Measurements from ENCODE around the gene LINC00237. TPM values are rescaled to one million over a fixed set of nuclear protein-coding genes. Genes with fewer than 3 reads are reported as not detected.

LINC00237 gene
- total RNA-seq, 2 donors from 2014 or later = 2.0 TPM; not detected in 1

DNA sequence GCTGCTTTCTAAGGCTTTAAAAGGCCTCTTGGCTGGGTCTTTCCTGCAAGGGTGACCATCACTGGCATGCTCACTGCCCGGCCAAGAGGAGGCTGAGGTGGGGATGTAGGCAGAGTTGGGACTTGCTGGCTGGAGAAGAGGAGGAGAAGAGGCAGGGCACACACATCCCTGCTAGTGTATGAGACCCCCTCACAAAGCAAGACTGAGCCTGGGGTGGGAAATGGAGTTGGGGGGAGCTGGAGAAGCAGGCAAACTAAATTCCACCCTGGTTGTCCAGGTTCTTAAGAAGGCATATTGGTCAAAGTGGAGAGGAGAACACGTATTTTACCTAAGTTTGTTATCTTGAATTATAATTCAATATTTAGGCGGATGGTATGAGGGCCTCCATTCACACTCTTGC, 18.0 kb upstream of the LINC00237 start:
- Histone ChIP-seq H3K27ac (ENCODE audit: low read depth, low read length) (no peak overlapping the region), H3K9ac (ENCODE audit: extremely low read depth, low read length, poor library complexity, severe bottlenecking) (no peak overlapping the region), H3K36me3 (ENCODE audit: control insufficient read depth, insufficient read depth, low read length) (no peaks in the 10 kb centered on the region), H3K4me1 (ENCODE audit: control insufficient read depth, insufficient read depth, low read length) (no peaks in the 10 kb centered on the region), H3K27me3 (ENCODE audit: control insufficient read depth, insufficient read depth, low read length, poor library complexity, severe bottlenecking) (no peaks in the 10 kb centered on the region), H3K9me3 (ENCODE audit: control insufficient read depth, low read length) (no peaks in the 10 kb centered on the region), H3K4me3 (ENCODE audit: low read length) (no peak overlapping the region)
- Mint-ChIP-seq H3K9me3 (peaks cover 3% of the 10 kb centered on the region), H3K36me3 (ENCODE audit: low read depth) (no peaks in the 10 kb centered on the region), H3K27me3 (ENCODE audit: insufficient read depth) (no peaks in the 10 kb centered on the region), H3K27ac (no peak overlapping the region), H3K4me1 (peaks cover 23% of the 10 kb centered on the region), H3K4me3 (no peak overlapping the region)
- 88% methylated on average over 3 of the region's 3 CpGs; no CpG with 5 or more reads in 1 of the 2 experiments for WGBS, 2 experiments (ENCODE audit: insufficient coverage in 1 of 2, insufficient read length in 1 of 2)
- TF ChIP-seq, protein P1, sequence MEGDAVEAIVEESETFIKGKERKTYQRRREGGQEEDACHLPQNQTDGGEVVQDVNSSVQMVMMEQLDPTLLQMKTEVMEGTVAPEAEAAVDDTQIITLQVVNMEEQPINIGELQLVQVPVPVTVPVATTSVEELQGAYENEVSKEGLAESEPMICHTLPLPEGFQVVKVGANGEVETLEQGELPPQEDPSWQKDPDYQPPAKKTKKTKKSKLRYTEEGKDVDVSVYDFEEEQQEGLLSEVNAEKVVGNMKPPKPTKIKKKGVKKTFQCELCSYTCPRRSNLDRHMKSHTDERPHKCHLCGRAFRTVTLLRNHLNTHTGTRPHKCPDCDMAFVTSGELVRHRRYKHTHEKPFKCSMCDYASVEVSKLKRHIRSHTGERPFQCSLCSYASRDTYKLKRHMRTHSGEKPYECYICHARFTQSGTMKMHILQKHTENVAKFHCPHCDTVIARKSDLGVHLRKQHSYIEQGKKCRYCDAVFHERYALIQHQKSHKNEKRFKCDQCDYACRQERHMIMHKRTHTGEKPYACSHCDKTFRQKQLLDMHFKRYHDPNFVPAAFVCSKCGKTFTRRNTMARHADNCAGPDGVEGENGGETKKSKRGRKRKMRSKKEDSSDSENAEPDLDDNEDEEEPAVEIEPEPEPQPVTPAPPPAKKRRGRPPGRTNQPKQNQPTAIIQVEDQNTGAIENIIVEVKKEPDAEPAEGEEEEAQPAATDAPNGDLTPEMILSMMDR (conservative IDR thresholded peaks at IDR 0.05) = no peak
- no peak for DNase-seq

DNA sequence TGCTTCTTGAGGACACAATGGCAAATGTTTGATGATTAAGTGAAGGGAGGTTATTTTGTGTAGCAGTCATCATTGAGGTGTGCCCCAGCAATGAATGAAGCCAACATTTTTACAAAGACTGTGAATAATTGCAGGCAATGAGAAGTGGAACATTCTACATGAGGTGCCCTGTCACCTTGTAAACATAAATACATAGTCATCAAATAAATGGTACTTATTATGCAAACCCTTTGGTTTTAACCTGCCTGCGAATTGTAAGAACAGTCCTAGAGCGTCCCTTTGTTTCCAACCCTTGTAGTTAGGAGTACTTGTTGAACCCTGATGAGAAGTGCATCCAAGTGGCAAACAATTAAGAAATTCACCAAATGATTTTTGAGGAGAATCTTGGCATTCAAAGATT, 12.6 kb upstream of the LINC00237 start:
- no peak overlapping the region for H3K27ac ChIP-seq (ENCODE audit: low read depth, low read length)
- H3K9ac ChIP-seq (ENCODE audit: extremely low read depth, low read length, poor library complexity, severe bottlenecking) = no peak overlapping the region
- DNase-seq = no peak
- H3K36me3 ChIP-seq (ENCODE audit: control insufficient read depth, insufficient read depth, low read length) = no peaks in the 10 kb centered on the region
- H3K9me3 ChIP-seq (ENCODE audit: control insufficient read depth, low read length) = no peaks in the 10 kb centered on the region
- no peaks in the 10 kb centered on the region for H3K27me3 ChIP-seq (ENCODE audit: control insufficient read depth, insufficient read depth, low read length, poor library complexity, severe bottlenecking)
- no peak overlapping the region for H3K4me3 ChIP-seq (ENCODE audit: low read length)
- H3K4me1 ChIP-seq (ENCODE audit: control insufficient read depth, insufficient read depth, low read length) = no peaks in the 10 kb centered on the region
- Mint-ChIP-seq H3K4me1 (no peaks in the 10 kb centered on the region), H3K4me3 (no peak overlapping the region), H3K27me3 (ENCODE audit: insufficient read depth) (no peaks in the 10 kb centered on the region), H3K9me3 (peaks cover 3% of the 10 kb centered on the region), H3K27ac (no peak overlapping the region), H3K36me3 (ENCODE audit: low read depth) (no peaks in the 10 kb centered on the region)
- WGBS, 2 experiments (ENCODE audit: insufficient coverage in 1 of 2, insufficient read length in 1 of 2) = 86 to 95% methylated on average over 2 of the region's 2 CpGs
- TF ChIP-seq, protein P1 (conservative IDR thresholded peaks at IDR 0.05) = no peak

DNA sequence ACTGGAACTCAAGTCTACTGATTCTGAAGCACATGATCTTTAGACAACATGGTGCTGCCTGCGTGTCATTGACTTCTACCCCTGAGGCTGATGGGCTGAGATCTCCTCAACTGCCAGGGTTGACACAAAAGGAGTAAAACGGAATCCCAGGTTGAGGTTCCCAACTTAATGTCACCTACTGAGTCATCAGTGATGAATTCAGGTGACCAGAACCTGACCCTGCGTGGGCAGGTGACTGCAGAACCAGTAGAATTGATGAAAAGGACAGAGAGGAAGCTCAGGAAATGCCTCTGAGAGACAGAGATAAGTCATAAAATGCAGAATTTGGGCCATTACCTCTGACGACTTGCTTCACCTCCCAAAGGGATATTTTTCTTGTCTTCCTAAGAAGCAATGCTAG, 12.0 kb upstream of the LINC00237 start:
- no peak overlapping the region for H3K27ac ChIP-seq (ENCODE audit: low read depth, low read length)
- H3K4me1 Mint-ChIP-seq = no peaks in the 10 kb centered on the region
- H3K9ac ChIP-seq (ENCODE audit: extremely low read depth, low read length, poor library complexity, severe bottlenecking) = no peak overlapping the region
- H3K27me3 Mint-ChIP-seq (ENCODE audit: insufficient read depth) = no peaks in the 10 kb centered on the region
- no peak overlapping the region for H3K27ac Mint-ChIP-seq
- H3K4me1 ChIP-seq (ENCODE audit: control insufficient read depth, insufficient read depth, low read length) = no peaks in the 10 kb centered on the region
- no peaks in the 10 kb centered on the region for H3K36me3 Mint-ChIP-seq (ENCODE audit: low read depth)
- 82 to 86% methylated on average over 4 of the region's 4 CpGs for WGBS, 2 experiments (ENCODE audit: insufficient coverage in 1 of 2, insufficient read length in 1 of 2)
- DNase-seq = no peak
- no peak overlapping the region for H3K4me3 ChIP-seq (ENCODE audit: low read length)
- no peak overlapping the region for H3K4me3 Mint-ChIP-seq
- H3K36me3 ChIP-seq (ENCODE audit: control insufficient read depth, insufficient read depth, low read length) = no peaks in the 10 kb centered on the region
- H3K9me3 ChIP-seq (ENCODE audit: control insufficient read depth, low read length) = no peaks in the 10 kb centered on the region
- peaks cover 3% of the 10 kb centered on the region for H3K9me3 Mint-ChIP-seq
- TF ChIP-seq, protein P1 (conservative IDR thresholded peaks at IDR 0.05) = no peak
- H3K27me3 ChIP-seq (ENCODE audit: control insufficient read depth, insufficient read depth, low read length, poor library complexity, severe bottlenecking) = no peaks in the 10 kb centered on the region

Measured in endodermal cell (in vitro differentiated cells).